ENCODE results near the gene NKX6-1. TPM values are rescaled to one million over a fixed set of nuclear protein-coding genes. Genes with fewer than 3 reads are reported as not detected.
A peak's percentile ranks its signal among the peaks of the same experiment; 100 is the strongest.

Gene NKX6-1
- total RNA-seq, 1 experiment from 2014 or later, result 0.09 TPM

DNA sequence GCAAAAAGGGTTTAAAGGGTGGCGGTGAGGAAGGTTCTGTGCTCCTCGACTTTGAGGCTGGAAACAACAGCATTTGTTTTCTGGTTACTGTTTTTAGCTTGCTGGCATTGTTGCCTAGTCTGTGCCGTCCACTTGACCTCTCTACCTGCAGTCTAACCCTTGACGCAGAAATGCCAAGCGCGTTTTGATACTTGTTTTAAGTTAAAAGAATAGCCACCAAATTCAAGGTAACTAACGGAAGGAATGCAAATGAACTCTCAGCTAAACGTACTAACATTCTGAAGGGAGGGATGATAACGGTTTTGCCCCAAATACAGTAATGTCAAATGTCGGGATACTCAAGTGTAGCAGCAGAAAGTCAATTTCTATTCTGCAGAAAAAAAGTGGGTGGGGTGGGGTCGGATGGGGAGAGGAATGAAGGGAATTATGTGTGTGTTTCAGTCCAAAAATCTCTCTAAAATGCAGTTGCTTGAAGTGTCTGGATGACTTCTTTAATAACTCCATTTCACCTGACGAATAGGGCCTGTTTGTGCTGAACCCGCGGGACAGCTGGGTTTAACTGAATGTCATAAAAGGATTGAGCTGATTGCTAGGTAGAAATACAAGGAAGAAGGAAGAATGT is 3.4 kb upstream of the NKX6-1 start:
- peak overlapping the region; percentile 61 for H3K4me2 ChIP-seq (ENCODE audit: insufficient read depth, insufficient read length, low read length)
- peaks cover 55% of the 10 kb centered on the region for H3K27me3 ChIP-seq (ENCODE audit: insufficient read depth, low read length)
- peak overlapping the region in 1 of 2 experiments; percentile 74; a peak in 2 of 5 replicates for H3K4me3 Mint-ChIP-seq
- H3K27ac ChIP-seq (ENCODE audit: insufficient read length, low read depth, low read length), result no peak overlapping the region
- WGBS (ENCODE audit: extremely low coverage, insufficient read length, low lambda C conversion rate), result no CpG with 5 or more reads among the region's 14 CpGs
- H3K14ac ChIP-seq (ENCODE audit: insufficient read depth, low read length), result no peak overlapping the region
- H4K8ac ChIP-seq (replicated peaks; ENCODE audit: insufficient read length, low read depth, low read length), result no peak overlapping the region
- no peak overlapping the region for H3K56ac ChIP-seq (ENCODE audit: insufficient read length, low read depth, low read length)
- no peaks in the 10 kb centered on the region for H3K79me2 ChIP-seq (ENCODE audit: insufficient read depth, low read length)
- H2BK20ac ChIP-seq (ENCODE audit: low read depth, low read length, poor library complexity, severe bottlenecking), result no peak overlapping the region
- H3K9ac ChIP-seq (ENCODE audit: extremely low read depth, insufficient read length, low read length), result no peak overlapping the region
- no peaks in the 10 kb centered on the region for H3K9me3 ChIP-seq (ENCODE audit: control insufficient read depth, low read depth, low read length)
- no peak overlapping the region for H2BK15ac ChIP-seq (ENCODE audit: low read depth, low read length)
- no peak overlapping the region for H3K18ac ChIP-seq (ENCODE audit: insufficient read length, low read depth, low read length)
- H3K79me1 ChIP-seq (ENCODE audit: insufficient read depth, low read depth, low read length, poor library complexity, severe bottlenecking), result no peaks in the 10 kb centered on the region
- no peaks in the 10 kb centered on the region for H3K36me3 Mint-ChIP-seq (ENCODE audit: insufficient read depth in 1 of 3, low read depth in 3 of 3)
- H3K9me3 Mint-ChIP-seq, result peaks cover 0 to 3% of the 10 kb centered on the region in 2 experiments; a peak in 1 of 5 replicates
- H4K5ac ChIP-seq (ENCODE audit: insufficient read length, low read depth, low read length), result no peak overlapping the region
- no peak overlapping the region for H3T11ph ChIP-seq (ENCODE audit: low read length)
- H2BK120ac ChIP-seq (ENCODE audit: low read depth, low read length, poor library complexity, severe bottlenecking), result no peak overlapping the region
- peaks cover 11% of the 10 kb centered on the region for H3K23me2 ChIP-seq (ENCODE audit: insufficient read length, low read depth, low read length, poor library complexity, severe bottlenecking)
- H2BK5ac ChIP-seq (ENCODE audit: insufficient read length, low read length), result no peak overlapping the region
- no peak for DNase-seq
- no peak overlapping the region for H3K27ac Mint-ChIP-seq
- no peak overlapping the region for H3K4ac ChIP-seq (ENCODE audit: low read depth, low read length)
- peaks cover 3% of the 10 kb centered on the region for H4K20me1 ChIP-seq (ENCODE audit: control insufficient read depth, insufficient read depth, insufficient read length)
- TF ChIP-seq, protein P1, sequence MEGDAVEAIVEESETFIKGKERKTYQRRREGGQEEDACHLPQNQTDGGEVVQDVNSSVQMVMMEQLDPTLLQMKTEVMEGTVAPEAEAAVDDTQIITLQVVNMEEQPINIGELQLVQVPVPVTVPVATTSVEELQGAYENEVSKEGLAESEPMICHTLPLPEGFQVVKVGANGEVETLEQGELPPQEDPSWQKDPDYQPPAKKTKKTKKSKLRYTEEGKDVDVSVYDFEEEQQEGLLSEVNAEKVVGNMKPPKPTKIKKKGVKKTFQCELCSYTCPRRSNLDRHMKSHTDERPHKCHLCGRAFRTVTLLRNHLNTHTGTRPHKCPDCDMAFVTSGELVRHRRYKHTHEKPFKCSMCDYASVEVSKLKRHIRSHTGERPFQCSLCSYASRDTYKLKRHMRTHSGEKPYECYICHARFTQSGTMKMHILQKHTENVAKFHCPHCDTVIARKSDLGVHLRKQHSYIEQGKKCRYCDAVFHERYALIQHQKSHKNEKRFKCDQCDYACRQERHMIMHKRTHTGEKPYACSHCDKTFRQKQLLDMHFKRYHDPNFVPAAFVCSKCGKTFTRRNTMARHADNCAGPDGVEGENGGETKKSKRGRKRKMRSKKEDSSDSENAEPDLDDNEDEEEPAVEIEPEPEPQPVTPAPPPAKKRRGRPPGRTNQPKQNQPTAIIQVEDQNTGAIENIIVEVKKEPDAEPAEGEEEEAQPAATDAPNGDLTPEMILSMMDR (conservative IDR thresholded peaks at IDR 0.05), result no peak
- H3K4me1 Mint-ChIP-seq, result peaks cover 33 to 48% of the 10 kb centered on the region in 2 experiments
- H2BK12ac ChIP-seq (ENCODE audit: insufficient read length, low read depth, low read length), result no peak overlapping the region
- H2AFZ ChIP-seq (ENCODE audit: low read length), result no peak overlapping the region
- H3K23ac ChIP-seq (ENCODE audit: insufficient read length, low read depth, low read length), result no peak overlapping the region
- no peak overlapping the region for H4K91ac ChIP-seq (ENCODE audit: insufficient read length, low read depth, low read length)
- peaks cover 76% of the 10 kb centered on the region for H3K27me3 Mint-ChIP-seq (ENCODE audit: low read depth)
- no peak overlapping the region for H2AK5ac ChIP-seq (ENCODE audit: insufficient read length, low read length)
- H3K4me1 ChIP-seq (ENCODE audit: insufficient read depth, low read length), result no peaks in the 10 kb centered on the region; the same call in 1 of the 2 replicates
